NCI-H2171 (cell line): ENCODE measurements around the gene SOX6.

Source experiments
- DNase-seq: peaks from one replicate; lab custom pipeline; 2025; lab: John Stamatoyannopoulos, UW

Gene SOX6

DNA sequence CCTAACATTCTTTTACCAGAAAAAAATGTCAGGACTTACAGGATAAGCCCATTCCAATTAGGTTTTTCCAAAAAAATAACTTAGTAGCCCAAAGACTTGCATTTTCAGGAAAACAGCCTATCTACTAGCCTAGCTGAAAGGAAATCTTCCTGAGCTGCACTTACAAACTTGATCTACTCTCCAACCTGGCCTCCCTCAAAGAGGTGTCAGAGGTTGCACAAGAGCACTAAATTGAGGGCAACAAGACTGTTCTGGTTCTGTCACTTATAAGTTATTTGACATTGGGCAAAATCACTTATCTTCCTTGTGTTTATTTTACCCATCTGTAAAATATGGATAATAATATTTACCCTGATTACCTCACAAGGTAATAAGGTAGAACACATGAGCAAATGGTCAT is 7.9 kb upstream of the SOX6 start:
- DNase-seq, result no peak

DNA sequence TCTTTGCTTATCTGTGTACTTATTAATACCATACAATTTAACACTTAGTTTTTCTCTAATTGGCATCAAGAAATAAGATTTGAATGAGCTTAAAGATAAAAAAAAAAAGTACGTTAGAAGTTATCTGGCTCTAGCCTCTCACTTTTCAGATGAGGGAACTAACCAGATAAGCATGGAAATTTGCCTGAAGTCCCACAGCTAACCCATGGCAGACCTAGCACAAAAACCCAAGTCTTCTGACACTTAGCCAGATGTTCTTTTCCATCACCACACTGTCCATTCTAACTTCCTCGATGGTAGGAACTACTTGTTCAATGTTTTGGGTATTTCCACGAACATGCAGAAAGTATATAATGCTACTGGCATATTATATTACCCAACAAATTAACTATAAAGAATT is 7.4 kb upstream of the SOX6 start:
- no peak for DNase-seq

DNA sequence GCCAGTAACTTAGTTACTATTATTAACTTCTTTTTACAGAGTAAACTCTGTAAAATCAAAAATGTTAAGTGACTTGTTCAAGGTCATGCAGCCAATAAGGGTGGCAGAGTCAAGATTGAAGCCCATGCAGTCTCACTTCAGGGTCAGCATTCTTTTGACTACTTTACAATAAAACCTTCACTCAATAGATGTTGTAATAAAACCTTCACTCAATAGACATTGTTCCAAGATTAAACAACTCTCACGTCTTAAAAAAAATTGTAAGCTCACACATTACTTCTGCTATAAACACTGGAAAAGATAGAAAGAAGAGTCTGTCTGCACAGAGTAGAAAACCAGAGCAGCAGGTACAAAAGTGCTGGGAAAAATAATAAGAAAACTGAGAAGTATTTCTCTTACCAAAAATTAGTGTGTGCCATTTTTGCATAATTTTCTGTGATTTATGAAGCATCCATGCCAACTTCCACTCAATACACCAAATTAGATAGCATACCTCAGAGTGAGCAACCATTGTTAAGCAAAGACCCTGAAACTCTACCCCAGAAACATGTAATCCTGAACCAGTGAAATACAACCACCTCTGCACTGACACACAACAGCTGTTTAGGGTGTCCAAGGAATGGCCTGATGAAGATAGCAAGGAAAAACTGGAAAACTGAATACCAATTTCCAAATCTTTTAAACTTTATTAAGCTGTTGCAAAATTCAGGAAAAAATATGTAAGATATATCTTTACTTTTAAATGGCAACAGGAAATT is 4.9 kb upstream of the SOX6 start:
- DNase-seq, result no peak

DNA sequence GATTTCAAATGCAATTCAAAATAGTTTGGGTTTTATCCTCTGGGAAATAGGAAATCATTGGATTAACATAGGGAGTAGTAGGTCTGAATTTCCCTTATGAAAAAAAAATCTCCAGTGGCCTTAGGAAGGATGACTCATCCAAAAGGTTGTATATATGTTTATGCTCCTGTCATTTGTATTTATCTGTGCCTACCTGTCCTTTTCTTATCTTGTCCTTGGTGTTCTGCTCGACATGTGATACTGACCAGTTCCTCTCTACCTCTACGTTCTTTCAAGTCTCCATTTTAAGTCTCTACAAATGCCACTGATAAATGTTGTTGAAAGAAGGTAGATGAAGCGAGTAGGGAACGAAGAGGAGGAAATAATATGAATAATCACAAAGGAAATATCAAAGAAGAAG is 3.0 kb upstream of the SOX6 start:
- no peak for DNase-seq

DNA sequence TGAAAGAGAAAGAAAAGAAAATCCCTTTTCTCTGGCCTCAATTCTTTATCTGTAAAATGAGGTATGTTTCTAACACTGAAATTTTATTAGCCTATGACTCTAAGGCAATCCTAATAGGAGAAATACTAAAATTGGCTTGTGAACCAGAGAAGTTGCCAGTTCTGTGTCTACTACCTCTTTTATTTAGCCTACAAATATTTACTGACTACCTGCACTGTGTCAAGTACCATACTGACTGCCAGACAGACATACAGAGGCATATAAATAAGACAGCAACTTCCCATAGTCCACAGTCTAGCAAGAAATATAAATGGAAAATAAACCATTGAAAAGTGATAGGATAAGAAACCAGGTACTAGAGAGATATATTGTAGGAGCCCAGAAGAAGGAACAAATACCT is 2.4 kb upstream of the SOX6 start:
- no peak for DNase-seq

DNA sequence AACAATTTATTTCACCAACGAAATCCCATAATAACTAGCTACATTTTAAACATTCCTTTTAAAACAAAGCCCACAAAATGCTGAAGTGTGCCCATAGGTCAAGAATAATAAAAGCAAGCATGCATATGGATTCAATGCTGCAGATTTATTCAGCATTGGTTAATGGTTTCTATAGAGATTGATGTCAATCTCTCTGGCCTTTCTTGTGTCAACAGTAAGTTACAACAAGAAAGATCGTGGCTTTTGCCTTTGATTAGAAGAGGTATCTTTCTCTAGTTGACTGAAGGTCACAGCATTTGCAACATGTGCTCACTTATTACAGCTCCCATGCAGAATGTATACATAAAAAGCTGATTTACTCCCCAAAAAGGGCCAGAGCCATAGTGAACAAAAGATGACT is 1.4 kb upstream of the SOX6 start:
- DNase-seq, result no peak

DNA sequence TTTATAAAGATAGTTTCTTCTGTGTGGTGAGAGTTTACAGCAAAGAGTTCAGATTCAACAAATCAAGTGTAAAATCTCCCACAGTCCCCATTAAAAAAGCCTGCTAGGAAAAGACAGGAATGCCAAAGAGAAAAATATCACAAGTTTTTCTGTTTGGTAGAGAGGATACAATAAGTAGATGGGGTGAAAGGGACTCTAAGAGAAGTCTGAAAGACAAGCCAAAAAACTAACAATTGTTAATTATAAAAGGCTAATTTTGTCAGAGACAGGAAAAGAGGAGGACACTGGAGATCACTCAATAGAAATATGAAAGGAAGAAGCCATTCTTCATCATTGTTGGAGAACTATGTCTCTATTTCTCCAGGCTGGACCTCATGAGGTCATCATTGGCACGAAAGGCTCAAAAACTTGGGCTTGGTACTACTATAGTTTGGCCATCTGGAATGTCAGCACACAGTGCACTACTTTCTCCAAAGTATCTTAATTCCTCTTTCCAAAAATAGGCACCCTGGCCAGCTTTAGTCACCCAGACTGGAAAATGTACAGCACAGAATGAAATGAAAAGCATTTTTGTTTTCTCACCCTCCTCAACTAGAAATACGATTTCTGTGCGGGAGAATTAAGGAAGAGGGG is 531 bp upstream of the SOX6 start:
- DNase-seq, result no peak

DNA sequence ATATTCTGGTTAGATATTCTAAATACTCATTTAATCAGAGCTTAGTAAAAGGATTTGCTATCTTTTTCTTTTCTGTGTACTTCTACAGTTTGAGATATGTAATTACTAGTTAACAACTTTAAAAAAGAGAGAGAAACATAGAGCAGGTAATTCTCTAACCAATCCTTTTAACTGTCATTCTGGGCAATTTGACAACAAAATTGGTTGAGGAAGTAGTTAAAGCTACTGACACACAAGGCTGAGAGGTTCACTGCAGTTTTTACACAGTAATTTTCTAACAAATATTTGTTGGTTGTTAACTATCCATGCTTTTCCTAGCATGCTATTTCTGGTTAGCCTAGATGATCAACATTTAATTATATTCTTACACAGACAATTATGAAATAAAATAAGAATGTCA is 3.6 kb downstream of the SOX6 start:
- DNase-seq, result no peak

DNA sequence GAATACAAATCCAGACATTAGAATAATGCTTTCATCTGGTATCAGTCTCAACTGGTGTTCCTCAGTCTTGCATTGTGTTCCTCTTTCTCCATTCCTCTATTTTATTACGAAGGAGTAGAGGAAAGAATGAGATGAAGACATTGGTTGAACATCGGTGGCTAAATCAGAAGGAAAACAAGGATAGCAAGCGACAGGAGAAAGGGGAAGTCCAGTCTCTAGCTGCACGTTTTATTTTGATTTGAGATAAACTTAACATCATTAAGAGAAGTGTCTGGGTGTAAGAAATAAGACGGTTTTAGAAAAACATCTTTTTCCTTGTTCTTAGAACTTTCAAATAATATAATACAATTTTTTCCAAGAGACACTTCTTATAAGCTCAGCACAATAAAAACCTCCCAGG is 6.2 kb downstream of the SOX6 start:
- DNase-seq, result no peak

DNA sequence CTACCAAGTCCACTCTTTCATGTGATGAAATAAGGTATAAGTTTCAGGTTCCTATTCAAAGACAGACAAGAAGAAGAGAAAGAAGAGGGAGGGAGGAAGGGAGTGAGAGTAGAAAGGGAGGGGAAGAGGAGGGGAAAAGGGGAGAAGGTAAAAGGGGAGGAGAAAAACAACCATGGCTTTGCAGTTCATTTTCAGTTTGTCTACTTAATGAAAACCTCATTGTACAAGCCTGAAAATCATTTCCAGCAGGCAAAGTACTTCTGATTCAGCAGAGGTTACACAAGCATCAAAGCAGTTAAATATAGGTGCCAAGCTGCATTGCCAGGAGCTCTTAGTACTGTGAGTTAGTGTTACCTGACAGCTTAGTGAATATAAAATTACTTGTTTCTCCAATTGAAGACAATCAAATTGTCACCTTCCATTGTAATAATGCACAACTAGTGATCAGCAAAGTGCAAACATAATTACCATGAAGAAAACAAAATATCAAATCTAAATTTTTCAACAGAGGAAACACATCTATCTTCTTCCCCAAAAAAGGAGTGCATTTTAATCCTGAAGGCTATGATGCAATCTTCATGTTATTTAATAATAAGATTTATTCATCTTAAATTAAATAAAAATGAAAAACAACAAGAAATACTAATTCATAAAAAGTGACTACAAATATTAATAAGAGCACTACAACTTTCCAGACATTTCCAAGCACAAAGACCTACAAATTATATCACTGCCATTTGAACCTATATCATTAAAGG is 8.2 kb downstream of the SOX6 start:
- DNase-seq, result no peak

DNA sequence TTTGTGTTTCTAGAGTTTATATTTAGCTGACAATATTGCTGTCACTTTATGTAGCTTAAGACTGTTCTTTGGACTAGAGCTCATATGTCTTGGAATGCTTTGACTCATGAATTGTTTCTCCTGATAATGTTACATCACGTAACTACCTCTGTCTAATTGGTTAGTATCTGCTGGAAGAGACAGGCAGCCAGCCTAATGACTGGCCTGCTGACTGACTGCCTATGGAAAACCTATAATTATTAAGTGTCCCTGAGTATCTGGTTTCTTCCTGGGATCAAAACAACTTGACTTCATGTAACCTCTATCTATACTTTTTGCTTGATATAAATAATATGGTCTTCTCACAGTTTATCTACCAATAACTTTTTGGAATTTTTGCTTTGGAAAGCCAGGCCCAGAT is 9.4 kb downstream of the SOX6 start:
- DNase-seq, result no peak

DNA sequence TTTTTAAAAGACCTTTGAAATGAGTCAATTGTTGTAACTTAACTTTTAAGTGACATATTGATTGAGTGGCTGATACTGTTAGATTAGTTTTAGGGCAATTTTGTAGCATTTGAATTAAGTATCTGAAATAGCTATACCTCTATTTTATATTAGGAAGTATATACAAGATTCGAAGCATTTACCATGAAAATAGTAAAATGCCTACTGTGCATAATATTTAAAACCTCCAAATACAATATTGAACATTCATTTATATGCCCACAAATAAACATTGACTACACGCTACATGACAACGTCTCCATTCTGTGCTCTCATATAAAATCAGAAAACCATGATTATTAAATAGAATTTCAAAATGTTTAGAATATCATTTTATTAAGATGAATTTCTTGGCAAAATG is 14.5 kb downstream of the SOX6 start:
- DNase-seq, result no peak

DNA sequence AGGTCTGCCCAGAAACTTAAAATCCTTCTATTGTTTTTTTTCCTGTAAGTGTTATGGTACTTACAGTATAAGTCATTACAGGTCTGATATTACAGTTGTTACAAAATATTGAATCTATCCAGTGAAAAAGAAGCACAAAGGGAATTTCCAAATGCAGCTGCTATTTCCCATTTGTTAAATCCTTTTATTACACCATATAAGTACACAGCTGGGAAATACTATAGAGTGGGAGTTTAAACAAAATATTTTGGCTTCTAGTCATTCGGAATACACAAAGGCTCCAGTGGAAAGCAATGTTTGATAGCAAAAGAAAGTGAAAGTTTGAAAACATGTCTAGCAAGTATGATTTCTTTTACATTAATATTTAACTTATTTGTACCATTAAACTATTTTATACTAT is 18.0 kb downstream of the SOX6 start:
- no peak for DNase-seq

DNA sequence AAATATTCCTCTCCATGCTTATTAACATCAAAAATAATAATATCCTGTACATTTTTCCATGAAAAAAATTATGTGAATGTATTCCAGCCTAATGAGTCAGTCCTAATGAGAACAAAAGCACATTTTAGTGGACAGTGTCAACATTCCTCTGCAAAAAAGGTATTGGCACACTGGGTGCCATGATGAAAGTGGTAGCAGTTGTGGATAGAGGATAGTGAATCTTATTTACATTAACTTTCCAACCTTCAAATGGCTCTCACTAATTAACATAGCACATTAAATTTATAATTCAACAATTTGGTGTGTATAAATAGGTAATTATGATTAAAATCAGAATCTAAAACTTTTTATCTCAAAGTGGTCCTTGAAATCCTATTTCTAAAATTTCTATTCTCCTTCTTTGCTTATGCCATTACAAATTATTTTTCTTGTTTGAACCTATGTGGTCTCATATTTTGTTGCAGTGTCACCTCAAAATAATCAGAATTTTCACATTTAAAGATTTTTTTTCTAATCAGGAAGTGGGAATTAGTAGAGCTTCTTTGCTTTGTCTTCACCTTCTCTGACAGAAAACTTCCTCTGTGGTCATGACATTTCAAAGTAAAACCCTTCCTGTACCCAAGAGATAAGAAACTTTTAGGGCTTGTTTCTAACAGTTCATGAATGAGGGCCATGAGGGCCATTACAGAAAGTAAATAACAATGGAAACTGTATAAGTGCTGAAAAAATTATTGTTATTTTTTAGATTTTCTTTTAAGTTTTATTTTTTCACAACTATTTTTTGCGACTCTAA is 18.7 kb downstream of the SOX6 start:
- DNase-seq, result no peak

DNA sequence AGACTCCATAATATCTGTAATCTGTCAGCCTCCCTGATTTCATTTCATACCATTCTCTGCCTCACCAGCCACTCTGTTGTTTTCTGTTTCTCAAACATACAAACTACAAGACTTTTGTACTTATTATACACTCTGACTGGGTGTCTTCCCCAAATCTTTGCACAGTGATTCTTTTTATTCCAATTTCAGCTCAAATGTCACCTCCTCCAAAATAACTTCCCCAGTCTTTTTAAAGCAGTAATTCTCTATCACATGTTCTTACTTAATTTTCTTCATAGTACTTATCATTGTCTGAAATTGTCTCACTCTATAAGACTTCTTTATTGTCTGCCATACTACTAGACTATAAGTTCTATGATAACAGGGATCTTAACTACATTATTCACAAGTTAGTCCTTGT is 19.6 kb downstream of the SOX6 start:
- no peak for DNase-seq

DNA sequence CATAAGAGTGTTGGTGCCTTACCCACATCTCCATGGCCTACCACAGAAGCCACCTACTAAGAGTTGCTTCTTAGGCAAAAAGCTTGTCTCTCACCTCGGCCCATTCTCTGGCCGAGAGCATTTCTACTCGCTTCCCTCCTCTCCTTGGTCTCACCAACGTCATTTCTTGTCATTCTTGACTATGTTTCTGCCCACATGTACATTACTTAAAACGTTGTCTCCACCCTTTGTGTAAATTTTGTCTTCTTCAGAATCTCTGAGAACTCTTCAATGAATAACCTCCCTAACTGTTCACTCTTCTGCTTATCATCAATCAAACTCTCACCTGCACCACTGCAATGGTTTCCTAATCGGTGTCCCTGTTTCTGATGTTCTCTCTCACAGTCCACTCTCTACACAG is 20.1 kb downstream of the SOX6 start:
- no peak for DNase-seq

DNA sequence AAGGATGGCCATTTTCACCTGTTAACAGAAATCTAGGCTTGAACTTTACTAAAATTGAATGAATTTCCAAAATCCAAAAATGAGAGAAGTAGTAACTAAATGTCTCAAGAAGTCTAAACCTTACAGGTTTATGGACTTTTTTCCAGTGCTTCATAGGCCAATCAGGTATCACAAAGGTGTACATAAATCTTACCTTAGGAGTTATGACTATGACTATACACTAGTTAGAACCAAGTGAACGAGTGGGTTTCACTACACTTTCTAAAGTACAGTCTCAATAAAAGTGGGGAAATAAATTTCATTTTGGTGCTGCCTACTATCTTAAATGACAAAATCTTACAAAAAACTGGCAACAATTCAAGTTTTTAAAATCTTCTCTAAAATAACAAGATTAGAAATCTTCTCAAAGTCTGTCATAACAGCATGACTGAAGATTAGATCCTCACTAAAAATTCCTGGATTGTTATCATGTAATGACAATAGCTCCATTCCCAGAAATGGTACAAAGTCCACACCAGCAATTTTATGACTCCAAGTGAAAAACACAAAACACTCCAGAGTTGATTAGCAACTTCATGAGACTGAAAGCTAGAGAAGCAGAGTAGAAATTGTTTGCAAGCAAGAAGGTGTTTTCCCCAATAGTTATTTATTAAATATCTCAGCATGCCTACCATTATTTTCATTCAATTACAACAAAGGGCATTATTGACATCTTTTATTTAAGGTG is 20.9 kb downstream of the SOX6 start:
- DNase-seq, result no peak

DNA sequence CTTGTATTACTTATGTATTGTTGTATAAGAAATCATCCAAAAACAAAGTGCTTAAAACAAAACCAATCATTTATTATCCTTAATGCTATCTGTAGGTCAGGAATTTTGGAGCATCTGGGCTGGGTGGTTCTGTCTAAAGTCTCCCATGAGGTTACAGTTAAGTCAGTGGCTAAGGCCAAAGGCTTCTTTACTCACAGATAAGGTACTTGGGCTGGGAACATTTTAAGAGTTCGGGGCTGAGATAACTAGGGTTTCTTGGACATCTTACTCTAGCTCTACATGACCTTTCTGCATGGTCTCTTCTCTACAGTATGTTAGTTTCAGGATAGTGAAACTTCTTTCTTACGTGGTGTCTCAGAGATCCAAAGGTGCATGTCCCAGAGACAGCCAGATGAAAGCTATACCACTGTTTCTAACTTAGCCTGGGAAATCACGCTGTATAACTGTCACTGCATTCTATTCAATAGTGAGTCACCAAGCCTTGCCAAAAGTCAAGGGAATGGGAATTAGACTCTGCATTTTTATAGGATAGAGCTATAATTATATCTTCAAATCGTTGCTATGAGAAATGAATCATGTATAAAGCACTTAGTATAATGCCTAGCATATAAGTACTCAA is 29.6 kb downstream of the SOX6 start:
- no peak for DNase-seq

DNA sequence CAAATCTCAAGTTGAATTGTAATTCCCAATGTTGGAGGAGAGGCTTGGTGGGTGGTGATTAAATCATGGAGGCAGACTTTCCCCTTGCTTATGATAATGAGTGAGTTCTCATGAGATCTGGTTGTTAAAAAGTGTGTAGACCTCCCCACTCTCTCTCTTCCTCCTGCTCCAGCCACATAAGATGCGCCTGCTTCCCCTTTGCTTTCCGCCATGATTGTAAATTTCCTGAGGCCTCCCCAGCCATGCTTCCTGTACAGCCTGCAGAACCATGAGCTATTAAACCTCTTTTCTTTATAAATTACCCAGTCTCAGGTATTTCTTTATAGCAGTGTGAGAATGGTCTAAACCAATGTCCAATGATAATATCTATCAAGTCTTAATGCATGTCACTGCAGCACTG is 34.2 kb downstream of the SOX6 start:
- no peak for DNase-seq

DNA sequence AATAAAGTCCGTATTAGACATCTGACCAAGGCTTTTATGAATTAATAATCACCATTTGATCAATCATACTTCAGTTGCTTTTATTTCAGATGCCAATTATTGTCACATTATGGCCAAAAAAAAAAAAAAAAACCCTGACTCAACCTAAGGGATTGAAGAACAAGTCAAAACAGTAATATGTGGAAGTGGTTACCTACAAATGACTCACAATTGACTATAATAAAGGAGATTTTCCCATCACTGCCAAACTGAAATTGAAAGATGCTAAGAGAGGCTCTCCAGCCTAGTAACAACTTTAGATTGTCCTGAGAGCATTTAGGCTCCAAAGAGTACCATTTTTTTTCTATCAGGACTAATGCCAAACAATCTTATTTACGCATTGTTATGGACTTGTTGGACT is 35.2 kb downstream of the SOX6 start:
- DNase-seq, result no peak

DNA sequence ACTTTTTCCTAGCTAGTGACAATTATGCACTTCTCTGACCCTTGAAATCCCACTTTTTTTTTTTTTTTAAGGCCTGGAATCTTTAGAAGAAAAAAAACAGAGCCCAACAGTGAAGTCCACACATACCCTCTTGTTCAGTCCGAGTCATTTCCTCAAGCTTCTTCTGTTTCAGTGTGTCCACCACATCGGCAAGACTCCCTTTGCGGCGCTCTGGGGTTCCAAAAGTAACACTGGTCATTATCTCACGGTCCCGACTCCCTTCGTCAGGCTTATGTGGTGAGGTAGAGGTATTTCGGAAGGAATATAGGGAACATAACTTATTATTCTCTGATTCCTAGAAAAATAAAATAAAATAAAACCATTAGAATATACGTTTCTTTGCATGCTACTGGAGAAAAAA is 38.0 kb downstream of the SOX6 start:
- DNase-seq, result no peak
